Measurements from ENCODE around the gene DCTN3. TPM values are rescaled to one million over a fixed set of nuclear protein-coding genes. Genes with fewer than 3 reads are reported as not detected.
"Not testable (repeated sequence)": the region's sequence is repeated elsewhere in the genome, so short reads cannot be mapped to it uniquely, and the experiment has no call there.

The DCTN3 gene
- total RNA-seq, 1 donor from 2014 or later, result 79.3 TPM

GRCh38 chr9:34647084-34647403 is 26.7 kb upstream of the DCTN3 start:
- no peak for DNase-seq (ENCODE audit: low read depth)

GRCh38 chr9:34646211-34647083 is 26.2 kb upstream of the DCTN3 start, which contains the start of gene GALT:
GALT (plus strand) TSS chr9:34646675; CDS start chr9:34646705, 30 bp downstream.
- peak; percentile 61 for DNase-seq (ENCODE audit: low read depth)

GRCh38 chr9:34644766-34645314 is 24.5 kb upstream of the DCTN3 start:
- peak; percentile 54 for DNase-seq (ENCODE audit: low read depth)

GRCh38 chr9:34642679-34643078 is 22.4 kb upstream of the DCTN3 start:
- DNase-seq (ENCODE audit: low read depth), result no peak

GRCh38 chr9:34639322-34639721 is 19.0 kb upstream of the DCTN3 start:
- not testable (repeated sequence) for DNase-seq (ENCODE audit: low read depth)

GRCh38 chr9:34638138-34638445 is 17.8 kb upstream of the DCTN3 start:
- no peak for DNase-seq (ENCODE audit: low read depth)

GRCh38 chr9:34637356-34638137 is 17.3 kb upstream of the DCTN3 start, which contains the start of gene SIGMAR1:
SIGMAR1 (minus strand) TSS chr9:34637787; CDS start chr9:34637697, 90 bp downstream.
- DNase-seq (ENCODE audit: low read depth), result peak; percentile 63

GRCh38 chr9:34636791-34637355 is 16.6 kb upstream of the DCTN3 start:
- no peak for DNase-seq (ENCODE audit: low read depth)

- no peak for DNase-seq (ENCODE audit: low read depth)
Measured at GRCh38 chr9:34635556-34635955, 15.3 kb upstream of the DCTN3 start.

GRCh38 chr9:34634551-34635248 is 14.4 kb upstream of the DCTN3 start:
- no peak for DNase-seq (ENCODE audit: low read depth)

- peak; percentile 56 for DNase-seq (ENCODE audit: low read depth)
Measured at GRCh38 chr9:34633851-34634550, 13.7 kb upstream of the DCTN3 start.

GRCh38 chr9:34633166-34633565 is 12.9 kb upstream of the DCTN3 start:
- DNase-seq (ENCODE audit: low read depth), result no peak

- no peak for DNase-seq (ENCODE audit: low read depth)
Measured at GRCh38 chr9:34630402-34631154, 10.3 kb upstream of the DCTN3 start.

- DNase-seq (ENCODE audit: low read depth), result no peak
Measured at GRCh38 chr9:34629491-34629808, 9.2 kb upstream of the DCTN3 start.

- no peak for DNase-seq (ENCODE audit: low read depth)
Measured at GRCh38 chr9:34628656-34629490, 8.6 kb upstream of the DCTN3 start, which contains the start of gene ARID3C. ARID3C (minus strand) TSS chr9:34629066; CDS start chr9:34628014, 1,052 bp downstream.

- no peak for DNase-seq (ENCODE audit: low read depth)
Measured at GRCh38 chr9:34627716-34628655, 7.7 kb upstream of the DCTN3 start.

GRCh38 chr9:34625186-34625486 is 4.8 kb upstream of the DCTN3 start:
- DNase-seq (ENCODE audit: low read depth), result no peak

- DNase-seq (ENCODE audit: low read depth), result no peak
Measured at GRCh38 chr9:34624475-34625185, 4.3 kb upstream of the DCTN3 start.

Data from renal cortical epithelial cell (primary cell).